IMR-90 (cell line): ENCODE data around the gene P2RX5. TPM values are rescaled to one million over a fixed set of nuclear protein-coding genes. Genes with fewer than 3 reads are reported as not detected.
A peak's percentile ranks its signal among the peaks of the same experiment; 100 is the strongest.

Experiments used
- ATAC-seq: fragments of 200-7000 bp; cut with Tn5 transposase; 2 replicates; pipeline ENCODE4 v1.9.1; 2020; ENCODE audit warnings: low read depth, mild to moderate bottlenecking, moderate library complexity
- BruUV-seq: library from RNA; stranded (reverse); fragments of 400-500 nt; replicated peaks from 2 replicates; lab custom pipeline; 2021; lab: Mats Ljungman, UMichigan
- CTCF ChIA-PET: fragments of 300-600 bp; formaldehyde crosslinking; extraction: SDS; loops from one replicate; lab custom pipeline; 2021; ENCODE audit warnings: antibody characterized with exemption; lab: Yijun Ruan, JAX
- POLR2A ChIA-PET: fragments of 300-600 bp; sonication (Branson Sonifier 250); formaldehyde crosslinking; loops from one replicate; lab custom pipeline; 2022; ENCODE audit warnings: antibody characterized with exemption; ENCODE audit not compliant: unreplicated experiment; lab: Charles Lee
- DNase-seq: peaks from one replicate; pipeline ENCODE4 v3.0.0; 2013
- H2AFZ ChIP-seq: replicated peaks from 2 replicates; pipeline ENCODE3; 2013; ENCODE audit warnings: low read length, mild to moderate bottlenecking; ENCODE audit not compliant: poor library complexity
- H2AK5ac ChIP-seq: 2 replicates; pipeline ENCODE4 v1.6.1; 2013; ENCODE audit warnings: low read depth, low read length, inconsistent platforms
- H2AK9ac ChIP-seq: replicated peaks from 2 replicates; pipeline ENCODE3; 2013; ENCODE audit warnings: mild to moderate bottlenecking, low read depth, low read length, moderate library complexity; ENCODE audit not compliant: poor library complexity
- H2BK120ac ChIP-seq: 2 replicates; pipeline ENCODE4 v1.6.1; 2013; ENCODE audit warnings: low read depth, low read length, inconsistent platforms
- H2BK15ac ChIP-seq: 3 replicates; pipeline ENCODE4 v1.6.1; 2013; ENCODE audit warnings: low read depth, low read length, inconsistent platforms
- H2BK20ac ChIP-seq: 2 replicates; pipeline ENCODE4 v1.6.1; 2013; ENCODE audit warnings: low read depth, mild to moderate bottlenecking, inconsistent platforms, low read length, moderate library complexity
- H2BK5ac ChIP-seq: 2 replicates; pipeline ENCODE4 v1.6.1; 2013; ENCODE audit warnings: mild to moderate bottlenecking, low read depth, low read length, inconsistent platforms; ENCODE audit not compliant: poor library complexity, severe bottlenecking
- H3K14ac ChIP-seq: replicated peaks from 2 replicates; pipeline ENCODE4 v1.6.1; 2013; ENCODE audit warnings: low read depth, low read length, inconsistent platforms
- H3K18ac ChIP-seq: 2 replicates; pipeline ENCODE4 v1.6.1; 2013; ENCODE audit warnings: low read depth, low read length, control low read depth
- H3K23ac ChIP-seq: 2 replicates; pipeline ENCODE4 v1.6.1; 2013; ENCODE audit warnings: low read depth, low read length, inconsistent platforms
- H3K27ac ChIP-seq: 2 replicates; pipeline ENCODE4 v1.5.1; 2013; ENCODE audit warnings: mild to moderate bottlenecking, control low read depth, low read length; ENCODE audit not compliant: insufficient read depth
- H3K27me3 ChIP-seq: 2 replicates; pipeline ENCODE4 v1.6.1; 2013; ENCODE audit warnings: low read length; ENCODE audit not compliant: control insufficient read depth, insufficient read depth
- H3K36me3 ChIP-seq: 2 replicates; pipeline ENCODE4 v1.6.1; 2013; ENCODE audit warnings: low read length, mixed read lengths; ENCODE audit not compliant: control insufficient read depth, insufficient read depth
- H3K4ac ChIP-seq: 2 replicates; pipeline ENCODE4 v1.6.1; 2013; ENCODE audit warnings: low read depth, low read length, inconsistent platforms
- H3K4me1 ChIP-seq: 2 replicates; pipeline ENCODE4 v1.6.1; 2013; ENCODE audit warnings: low read length, mixed read lengths; ENCODE audit not compliant: control insufficient read depth, insufficient read depth
- H3K4me2 ChIP-seq: 2 replicates; pipeline ENCODE4 v1.6.1; 2013; ENCODE audit warnings: low read depth, mild to moderate bottlenecking, control low read depth, low read length, moderate library complexity
- H3K4me3 ChIP-seq: 2 replicates; pipeline ENCODE4 v1.5.1; 2013; ENCODE audit warnings: low read depth, mild to moderate bottlenecking, control low read depth, low read length, moderate library complexity; ENCODE audit not compliant: insufficient read depth
- H3K56ac ChIP-seq: 2 replicates; pipeline ENCODE4 v1.6.1; 2013; ENCODE audit warnings: low read length, inconsistent platforms; ENCODE audit not compliant: insufficient read depth; ENCODE audit errors: extremely low read depth
- H3K79me1 ChIP-seq, 2 experiments: 2 replicates each; pipeline ENCODE4 v1.6.1; 2013; ENCODE audit warnings: low read length in 2 of 2, inconsistent platforms in 1 of 2, low read depth in 1 of 2
- H3K9ac ChIP-seq: 2 replicates; pipeline ENCODE4 v1.6.1; 2013; ENCODE audit warnings: low read depth, low read length, control low read depth
- H3K9me1 ChIP-seq: 2 replicates; pipeline ENCODE4 v1.6.1; 2013; ENCODE audit warnings: low read length, inconsistent platforms; ENCODE audit not compliant: insufficient read depth
- H3K9me3 ChIP-seq: 2 replicates; pipeline ENCODE4 v1.6.1; 2013; ENCODE audit warnings: low read length; ENCODE audit not compliant: control insufficient read depth, insufficient read depth
- H4K20me1 ChIP-seq: 2 replicates; pipeline ENCODE4 v1.6.1; 2013; ENCODE audit warnings: low read length, inconsistent platforms; ENCODE audit not compliant: insufficient read depth
- H4K5ac ChIP-seq: 2 replicates; pipeline ENCODE4 v1.6.1; 2013; ENCODE audit warnings: mild to moderate bottlenecking, low read depth, low read length, control low read depth
- H4K8ac ChIP-seq, 2 experiments: 2 replicates each; pipeline ENCODE4 v1.6.1; 2013; ENCODE audit warnings: low read depth in 2 of 2, low read length in 2 of 2, control low read depth in 1 of 2, inconsistent platforms in 1 of 2
- H4K91ac ChIP-seq: 2 replicates; pipeline ENCODE4 v1.6.1; 2013; ENCODE audit warnings: low read depth, low read length, inconsistent platforms; ENCODE audit not compliant: insufficient read depth
- FOS ChIP-seq: fragments of 150-350 bp; IDR thresholded peaks from 2 replicates; pipeline ENCODE4 v1.6.1; 2016; ENCODE audit warnings: low read depth, low read length
- SMC3 ChIP-seq: fragments of 150-350 bp; IDR thresholded peaks from 2 replicates; pipeline ENCODE4 v1.6.1; 2016; ENCODE audit warnings: low read depth, mild to moderate bottlenecking, antibody characterized with exemption, low read length, moderate library complexity
- WGBS, 2 experiments: methylation state at CpG; one replicate each; pipeline versions ENCODE4 v1.1.5 to v1.1.7; 2013; ENCODE audit warnings: missing lambda C conversion rate in 2 of 2; ENCODE audit not compliant: insufficient read length in 1 of 2; ENCODE audit errors: extremely low coverage in 2 of 2; 5-methylcytosine and 5-hydroxymethylcytosine counted together
- dilution Hi-C: fragments of 300-500 bp; cut with HindIII; formaldehyde crosslinking; loops from one replicate; pipeline ENCODE4 v1.14.3; 2018; ENCODE audit warnings: low sequenced_read_pairs; ENCODE audit not compliant: unreplicated experiment
- in situ Hi-C: fragments of 300-500 bp; cut with MboI; formaldehyde crosslinking; loops from 3 replicates; pipeline ENCODE4 v1.14.3; 2019; ENCODE audit warnings: low sequenced_read_pairs, inconsistent platforms, mixed read lengths
- intact Hi-C: fragments of 100-400 bp; cut with micrococcal nuclease; formaldehyde crosslinking; loops from 2 replicates; pipeline ENCODE4 v1.10.0; 2022
- polyA plus RNA-seq, 3 experiments: library from polyadenylated mRNA; depleted of rRNA; stranded (reverse); fragments of >200 nt; gene quantifications; 2 replicates each; pipeline ENCODE4 v1.2.3, GENCODE V29; 2012; ENCODE audit warnings: low replicate concordance in 1 of 3
- total RNA-seq: library from RNA; depleted of rRNA; stranded (reverse); fragments of >200 nt; gene quantifications from 2 replicates; pipeline ENCODE4 v1.2.3, GENCODE V29; 2012

The P2RX5 gene
- total and polyA plus RNA-seq, 2 of the 4 experiments (the other 2 are of a cell fraction) = 1.8 to 3.7 TPM

DNA sequence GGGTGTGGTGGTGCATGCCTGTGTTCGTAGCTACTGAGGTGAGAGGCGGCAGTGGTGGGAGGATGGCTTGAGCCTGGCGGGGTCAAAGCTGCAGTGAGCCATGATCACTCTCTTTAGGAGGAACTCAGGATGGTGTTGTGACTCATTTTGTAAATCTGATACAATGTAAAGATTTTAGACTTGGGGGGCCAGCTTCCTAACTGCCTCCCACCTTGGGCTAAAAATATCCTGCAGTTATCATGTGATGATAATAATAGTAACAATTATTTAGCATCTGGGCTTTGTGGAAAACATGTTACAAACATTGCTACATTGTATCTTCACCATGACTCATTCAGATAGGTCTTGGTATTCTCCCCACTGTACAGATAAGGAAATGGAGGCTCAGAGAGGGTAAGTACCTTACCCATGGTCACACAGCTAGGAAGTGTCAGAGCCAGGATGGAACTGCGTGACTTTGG, 52.0 kb downstream of the P2RX5 start:
- peaks cover 3% of the 10 kb centered on the region; the same call in 1 of the 2 replicates for H4K20me1 ChIP-seq
- no peak overlapping the region for H3K4ac ChIP-seq
- no peak overlapping the region for H4K8ac ChIP-seq
- no peak overlapping the region for H2BK120ac ChIP-seq
- intact Hi-C loops = no loop called here
- TF ChIP-seq FOS (0 out of 2 replicates have a peak, but pooled peaks have one; percentile 6), SMC3 (no peak)
- H3K9me1 ChIP-seq = peaks cover 4% of the 10 kb centered on the region; the same call in 1 of the 2 replicates
- H3K18ac ChIP-seq = no peak overlapping the region
- no peak overlapping the region for H3K4me2 ChIP-seq
- no TSS peak for BruUV-seq
- no peak for ATAC-seq
- ChIA-PET POLR2A (no interaction called here), CTCF (no interaction called here)
- H3K4me1 ChIP-seq = peaks cover 3% of the 10 kb centered on the region; the same call in 1 of the 2 replicates
- no peak overlapping the region for H3K56ac ChIP-seq
- no peak overlapping the region for H3K9ac ChIP-seq
- no peak overlapping the region for H3K27ac ChIP-seq
- no peak overlapping the region for H2AK9ac ChIP-seq
- H4K5ac ChIP-seq = no peak overlapping the region
- DNase-seq = no peak
- no peak overlapping the region for H4K91ac ChIP-seq
- H3K9me3 ChIP-seq = no peaks in the 10 kb centered on the region
- H2BK15ac ChIP-seq = no peak overlapping the region
- peaks cover 22% of the 10 kb centered on the region for H3K36me3 ChIP-seq
- no CpG with 5 or more reads among the region's 4 CpGs for WGBS, 2 experiments
- H3K23ac ChIP-seq = no peak overlapping the region
- H3K27me3 ChIP-seq = no peaks in the 10 kb centered on the region
- no peak overlapping the region; the same call in 1 of the 2 replicates for H3K14ac ChIP-seq
- H3K79me1 ChIP-seq = peaks cover 1 to 4% of the 10 kb centered on the region in 2 experiments; a peak in 1 of 4 replicates
- dilution Hi-C loops = no loop called here
- H2AFZ ChIP-seq = no peak overlapping the region
- in situ Hi-C loops = loop anchor here (10.0 kb wide), 2 partner anchors 599 to 809 kb away; no protein-coding TSS in a partner anchor
- H2BK5ac ChIP-seq = no peak overlapping the region
- H2BK20ac ChIP-seq = no peak overlapping the region
- H3K4me3 ChIP-seq = no peak overlapping the region
- H2AK5ac ChIP-seq = no peak overlapping the region
